ENCODE data around the gene FKBP7.

DNA sequence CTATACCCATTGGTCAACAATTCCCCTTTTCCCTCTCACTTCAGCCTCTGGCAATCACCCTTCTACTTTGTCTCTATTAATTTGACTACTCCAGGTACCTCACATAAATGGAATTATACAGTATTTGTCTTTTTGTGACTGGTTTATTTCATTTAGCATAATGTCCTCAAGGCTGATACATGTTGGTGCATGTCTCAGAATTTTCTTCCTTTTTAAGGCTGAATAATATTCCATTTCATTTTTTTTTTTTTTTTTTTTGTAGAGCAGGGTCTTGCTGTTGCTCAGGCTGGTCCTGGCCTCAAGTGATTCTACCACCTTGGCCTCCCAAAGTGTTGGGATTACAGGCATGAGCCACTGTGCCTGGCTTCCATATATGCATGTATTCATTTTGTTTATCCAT lies 1.9 kb downstream of the FKBP7 start:
- TF ChIP-seq, protein P1, sequence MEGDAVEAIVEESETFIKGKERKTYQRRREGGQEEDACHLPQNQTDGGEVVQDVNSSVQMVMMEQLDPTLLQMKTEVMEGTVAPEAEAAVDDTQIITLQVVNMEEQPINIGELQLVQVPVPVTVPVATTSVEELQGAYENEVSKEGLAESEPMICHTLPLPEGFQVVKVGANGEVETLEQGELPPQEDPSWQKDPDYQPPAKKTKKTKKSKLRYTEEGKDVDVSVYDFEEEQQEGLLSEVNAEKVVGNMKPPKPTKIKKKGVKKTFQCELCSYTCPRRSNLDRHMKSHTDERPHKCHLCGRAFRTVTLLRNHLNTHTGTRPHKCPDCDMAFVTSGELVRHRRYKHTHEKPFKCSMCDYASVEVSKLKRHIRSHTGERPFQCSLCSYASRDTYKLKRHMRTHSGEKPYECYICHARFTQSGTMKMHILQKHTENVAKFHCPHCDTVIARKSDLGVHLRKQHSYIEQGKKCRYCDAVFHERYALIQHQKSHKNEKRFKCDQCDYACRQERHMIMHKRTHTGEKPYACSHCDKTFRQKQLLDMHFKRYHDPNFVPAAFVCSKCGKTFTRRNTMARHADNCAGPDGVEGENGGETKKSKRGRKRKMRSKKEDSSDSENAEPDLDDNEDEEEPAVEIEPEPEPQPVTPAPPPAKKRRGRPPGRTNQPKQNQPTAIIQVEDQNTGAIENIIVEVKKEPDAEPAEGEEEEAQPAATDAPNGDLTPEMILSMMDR (conservative IDR thresholded peaks at IDR 0.05 in 1 of 2, IDR thresholded peaks at IDR 0.05 in 1 of 2; ENCODE audit: extremely low read depth in 1 of 2, insufficient read depth in 1 of 2, low read depth in 1 of 2, low read length in 2 of 2): no peak
- no peak for TF ChIP-seq EZH2 (IDR thresholded peaks at IDR 0.05; ENCODE audit: borderline replicate concordance, low read length)

Data from mammary epithelial cell (primary cell).